Measurements from ENCODE around the gene SULT4A1. TPM values are rescaled to one million over a fixed set of nuclear protein-coding genes. Genes with fewer than 3 reads are reported as not detected.

The SULT4A1 gene
- total and polyA plus RNA-seq, 2 of the 4 experiments (the other 2 are of a cell fraction), result 1.1 to 5.2 TPM

GRCh38 chr22:43888740-43889139, 26.4 kb upstream of the SULT4A1 start:
- no peak overlapping the region for H3K27ac ChIP-seq (ENCODE audit: insufficient read depth, low read length)
- H2AK9ac ChIP-seq (replicated peaks; ENCODE audit: low read depth, low read length, poor library complexity), result no peak overlapping the region
- no peak overlapping the region for H3K56ac ChIP-seq (ENCODE audit: extremely low read depth, insufficient read depth, low read length)
- no peak overlapping the region for H3K18ac ChIP-seq (ENCODE audit: low read depth, low read length)
- H2AFZ ChIP-seq (replicated peaks; ENCODE audit: low read length, poor library complexity), result no peak overlapping the region
- no peak overlapping the region for H3K23ac ChIP-seq (ENCODE audit: low read depth, low read length)
- no peak overlapping the region for H2BK15ac ChIP-seq (ENCODE audit: low read depth, low read length)
- no peak overlapping the region for H3K4ac ChIP-seq (ENCODE audit: low read depth, low read length)
- no peak overlapping the region for H3K14ac ChIP-seq (replicated peaks; ENCODE audit: low read depth, low read length)
- H3K4me2 ChIP-seq (ENCODE audit: low read depth, low read length), result no peak overlapping the region
- no peaks in the 10 kb centered on the region for H3K79me1 ChIP-seq (ENCODE audit: low read depth in 1 of 2, low read length in 2 of 2)
- H4K5ac ChIP-seq (ENCODE audit: low read depth, low read length), result no peak overlapping the region
- 85% methylated on average over 3 of the region's 4 CpGs; no CpG with 5 or more reads in 1 of the 2 experiments for WGBS, 2 experiments (ENCODE audit: extremely low coverage in 2 of 2, insufficient read length in 1 of 2)
- H4K20me1 ChIP-seq (ENCODE audit: insufficient read depth, low read length), result no peaks in the 10 kb centered on the region
- ATAC-seq (ENCODE audit: low read depth), result no peak
- no peak overlapping the region for H4K91ac ChIP-seq (ENCODE audit: insufficient read depth, low read depth, low read length)
- no peak overlapping the region for H2BK20ac ChIP-seq (ENCODE audit: low read depth, low read length)
- intact Hi-C loops (cut with micrococcal nuclease), result no loop called here
- peaks cover 33% of the 10 kb centered on the region for H3K27me3 ChIP-seq (ENCODE audit: control insufficient read depth, insufficient read depth, low read length)
- ChIA-PET CTCF (interaction anchor here (1.3 kb wide), 1 partner anchor 57 kb away, joined by 3 read pairs; no protein-coding TSS in a partner anchor), POLR2A (ENCODE audit: unreplicated experiment) (no interaction called here)
- dilution Hi-C loops (cut with HindIII; ENCODE audit: low sequenced_read_pairs, unreplicated experiment), result no loop called here
- H3K9me1 ChIP-seq (ENCODE audit: insufficient read depth, low read length), result no peaks in the 10 kb centered on the region
- BruUV-seq (replicated peaks), result no TSS peak
- no peak overlapping the region for H4K8ac ChIP-seq (ENCODE audit: low read depth in 2 of 2, low read length in 2 of 2)
- no peak overlapping the region for H2BK5ac ChIP-seq (ENCODE audit: low read depth, low read length, poor library complexity, severe bottlenecking)
- TF ChIP-seq MAFK (IDR thresholded peaks at IDR 0.05; ENCODE audit: low read depth, low read length) (no peak), NFE2L2 (IDR thresholded peaks at IDR 0.05; ENCODE audit: low read depth, low read length) (no peak)
- H2BK120ac ChIP-seq (ENCODE audit: low read depth, low read length), result no peak overlapping the region
- no peaks in the 10 kb centered on the region for H3K36me3 ChIP-seq (ENCODE audit: control insufficient read depth, insufficient read depth, low read length)
- no peak for DNase-seq
- no peaks in the 10 kb centered on the region for H3K9me3 ChIP-seq (ENCODE audit: control insufficient read depth, insufficient read depth, low read length)
- H3K4me1 ChIP-seq (ENCODE audit: control insufficient read depth, insufficient read depth, low read length), result no peaks in the 10 kb centered on the region; the same call in 1 of the 2 replicates
- no peak overlapping the region for H2AK5ac ChIP-seq (ENCODE audit: low read depth, low read length)
- in situ Hi-C loops (cut with MboI; ENCODE audit: low sequenced_read_pairs), result no loop called here
- no peak overlapping the region for H3K9ac ChIP-seq (ENCODE audit: low read depth, low read length)
- no peak overlapping the region for H3K4me3 ChIP-seq (ENCODE audit: insufficient read depth, low read depth, low read length)
